ENCODE results near the gene REST.

Gene REST

GRCh38 chr4:56973336-56973735 is 65.6 kb downstream of the REST start:
- H3K4me3 ChIP-seq (ENCODE audit: low read depth, low read length) = no peak overlapping the region
- no peak for TF ChIP-seq CTCF (IDR thresholded peaks at IDR 0.05; ENCODE audit: low read depth, low read length)
- no peak for TF ChIP-seq POLR2A (IDR thresholded peaks at IDR 0.05; ENCODE audit: extremely low read depth, insufficient read length)
- TF ChIP-seq MAX (IDR thresholded peaks at IDR 0.05; ENCODE audit: low read depth, low read length) = no peak
- TF ChIP-seq MYC (IDR thresholded peaks at IDR 0.05; ENCODE audit: low read depth, low read length) = no peak
- no peak for DNase-seq (ENCODE audit: low read depth)

GRCh38 chr4:56976283-56976836 is 68.7 kb downstream of the REST start:
- TF ChIP-seq MYC (IDR thresholded peaks at IDR 0.05; ENCODE audit: low read depth, low read length) (no peak), CTCF (IDR thresholded peaks at IDR 0.05; ENCODE audit: low read depth, low read length) (no peak), MAX (IDR thresholded peaks at IDR 0.05; ENCODE audit: low read depth, low read length) (no peak), POLR2A (IDR thresholded peaks at IDR 0.05; ENCODE audit: extremely low read depth, insufficient read length) (no peak)
- peak overlapping the region; percentile 91 for H3K4me3 ChIP-seq (ENCODE audit: low read depth, low read length)
- DNase-seq (ENCODE audit: low read depth) = no peak

- H3K4me3 ChIP-seq (ENCODE audit: low read depth, low read length) = peak overlapping the region; percentile 91
- TF ChIP-seq CTCF (IDR thresholded peaks at IDR 0.05; ENCODE audit: low read depth, low read length) = no peak
- no peak for TF ChIP-seq MYC (IDR thresholded peaks at IDR 0.05; ENCODE audit: low read depth, low read length)
- TF ChIP-seq POLR2A (IDR thresholded peaks at IDR 0.05; ENCODE audit: extremely low read depth, insufficient read length) = no peak
- TF ChIP-seq MAX (IDR thresholded peaks at IDR 0.05; ENCODE audit: low read depth, low read length) = no peak
- DNase-seq (ENCODE audit: low read depth) = no peak
Measured at GRCh38 chr4:56976837-56977320, 69.2 kb downstream of the REST start.

GRCh38 chr4:56977321-56978012 is 69.8 kb downstream of the REST start, which contains the start of gene NOA1:
NOA1 (minus strand) TSS chr4:56977606; CDS start chr4:56977585, 21 bp downstream.
- H3K4me3 ChIP-seq (ENCODE audit: low read depth, low read length) = peak within 1 kb of the TSS; percentile 91
- TF ChIP-seq POLR2A (IDR thresholded peaks at IDR 0.05; ENCODE audit: extremely low read depth, insufficient read length) (peak; percentile 78), CTCF (IDR thresholded peaks at IDR 0.05; ENCODE audit: low read depth, low read length) (no peak), MAX (IDR thresholded peaks at IDR 0.05; ENCODE audit: low read depth, low read length) (peak; percentile 91), MYC (IDR thresholded peaks at IDR 0.05; ENCODE audit: low read depth, low read length) (peak; percentile 83)
- peak; percentile 99 for DNase-seq (ENCODE audit: low read depth)

GRCh38 chr4:56978750-56979303 is 71.1 kb downstream of the REST start, which contains the start of gene POLR2B:
POLR2B (plus strand) TSS chr4:56978896; CDS start chr4:56978986, 90 bp downstream.
- H3K4me3 ChIP-seq (ENCODE audit: low read depth, low read length) = peak within 1 kb of the TSS; percentile 91
- peak; percentile 98 for DNase-seq (ENCODE audit: low read depth)
- TF ChIP-seq MAX (IDR thresholded peaks at IDR 0.05; ENCODE audit: low read depth, low read length) = peak; percentile 85
- peak; percentile 88 for TF ChIP-seq POLR2A (IDR thresholded peaks at IDR 0.05; ENCODE audit: extremely low read depth, insufficient read length)
- TF ChIP-seq MYC (IDR thresholded peaks at IDR 0.05; ENCODE audit: low read depth, low read length) = peak; percentile 73
- TF ChIP-seq CTCF (IDR thresholded peaks at IDR 0.05; ENCODE audit: low read depth, low read length) = no peak

Data from NB4 (cell line).